ENCODE results near the gene PLEKHG7.

GRCh38 chr12:92658611-92659010 is 44.2 kb upstream of the PLEKHG7 start:
- TF ChIP-seq CTCF (IDR thresholded peaks at IDR 0.05; ENCODE audit: low read length) (no peak), EZH2 (IDR thresholded peaks at IDR 0.05; ENCODE audit: borderline replicate concordance, low read length) (no peak)

Measured in OCI-LY1 (cell line).